ENCODE data around the gene PPM1N. TPM values are rescaled to one million over a fixed set of nuclear protein-coding genes. Genes with fewer than 3 reads are reported as not detected.
A peak's percentile ranks its signal among the peaks of the same experiment; 100 is the strongest.

PPM1N gene
- total RNA-seq, 2 donors from 2014 or later: 3.2 to 3.5 TPM

- WGBS, 2 experiments (ENCODE audit: insufficient coverage in 1 of 2, insufficient read length in 1 of 2): 89 to 91% methylated on average over 8 to 13 of the region's 13 CpGs
- Mint-ChIP-seq H3K4me3 (no peak overlapping the region), H3K9me3 (no peaks in the 10 kb centered on the region), H3K36me3 (ENCODE audit: low read depth) (peaks cover 5% of the 10 kb centered on the region), H3K27me3 (ENCODE audit: insufficient read depth) (no peaks in the 10 kb centered on the region), H3K27ac (no peak overlapping the region), H3K4me1 (no peaks in the 10 kb centered on the region)
- TF ChIP-seq CTCF (conservative IDR thresholded peaks at IDR 0.05): no peak
- H3K9me3 ChIP-seq (ENCODE audit: control insufficient read depth, low read length): no peaks in the 10 kb centered on the region
- H3K4me3 ChIP-seq (ENCODE audit: low read length): no peak overlapping the region
- no peak overlapping the region for H3K9ac ChIP-seq (ENCODE audit: extremely low read depth, low read length, poor library complexity, severe bottlenecking)
- H3K27ac ChIP-seq (ENCODE audit: low read depth, low read length): no peak overlapping the region
- no peaks in the 10 kb centered on the region for H3K27me3 ChIP-seq (ENCODE audit: control insufficient read depth, insufficient read depth, low read length, poor library complexity, severe bottlenecking)
- H3K4me1 ChIP-seq (ENCODE audit: control insufficient read depth, insufficient read depth, low read length): no peaks in the 10 kb centered on the region
- DNase-seq: no peak
- H3K36me3 ChIP-seq (ENCODE audit: control insufficient read depth, insufficient read depth, low read length): peaks cover 3% of the 10 kb centered on the region
These were observed 13.8 kb upstream of the PPM1N start for GRCh38 chr19:45484273-45484945.

GRCh38 chr19:45485305-45486077, 12.8 kb upstream of the PPM1N start:
- H3K36me3 Mint-ChIP-seq (ENCODE audit: low read depth): peaks cover 7% of the 10 kb centered on the region
- peak overlapping the region; percentile 76 for H3K4me3 Mint-ChIP-seq
- Histone ChIP-seq H3K4me3 (ENCODE audit: low read length) (peak overlapping the region; percentile 81), H3K4me1 (ENCODE audit: control insufficient read depth, insufficient read depth, low read length) (no peaks in the 10 kb centered on the region), H3K9ac (ENCODE audit: extremely low read depth, low read length, poor library complexity, severe bottlenecking) (peak overlapping the region; percentile 64), H3K36me3 (ENCODE audit: control insufficient read depth, insufficient read depth, low read length) (peaks cover 3% of the 10 kb centered on the region), H3K27ac (ENCODE audit: low read depth, low read length) (peak overlapping the region; percentile 88), H3K9me3 (ENCODE audit: control insufficient read depth, low read length) (no peaks in the 10 kb centered on the region), H3K27me3 (ENCODE audit: control insufficient read depth, insufficient read depth, low read length, poor library complexity, severe bottlenecking) (no peaks in the 10 kb centered on the region)
- no peaks in the 10 kb centered on the region for H3K9me3 Mint-ChIP-seq
- peak overlapping the region; percentile 96 for H3K27ac Mint-ChIP-seq
- peak; percentile 76 for TF ChIP-seq CTCF (conservative IDR thresholded peaks at IDR 0.05)
- 4 to 5% methylated on average over 17 to 35 of the region's 35 CpGs for WGBS, 2 experiments (ENCODE audit: insufficient coverage in 1 of 2, insufficient read length in 1 of 2)
- H3K4me1 Mint-ChIP-seq: no peaks in the 10 kb centered on the region
- no peaks in the 10 kb centered on the region for H3K27me3 Mint-ChIP-seq (ENCODE audit: insufficient read depth)
- DNase-seq: peak; percentile 99

- Mint-ChIP-seq H3K27me3 (ENCODE audit: insufficient read depth) (no peaks in the 10 kb centered on the region), H3K27ac (no peak overlapping the region), H3K4me1 (peaks cover 7% of the 10 kb centered on the region), H3K4me3 (no peak overlapping the region), H3K36me3 (ENCODE audit: low read depth) (peaks cover 9% of the 10 kb centered on the region), H3K9me3 (no peaks in the 10 kb centered on the region)
- Histone ChIP-seq H3K4me3 (ENCODE audit: low read length) (no peak overlapping the region), H3K4me1 (ENCODE audit: control insufficient read depth, insufficient read depth, low read length) (no peaks in the 10 kb centered on the region), H3K9ac (ENCODE audit: extremely low read depth, low read length, poor library complexity, severe bottlenecking) (no peak overlapping the region), H3K27me3 (ENCODE audit: control insufficient read depth, insufficient read depth, low read length, poor library complexity, severe bottlenecking) (no peaks in the 10 kb centered on the region), H3K27ac (ENCODE audit: low read depth, low read length) (no peak overlapping the region), H3K36me3 (ENCODE audit: control insufficient read depth, insufficient read depth, low read length) (peaks cover 8% of the 10 kb centered on the region), H3K9me3 (ENCODE audit: control insufficient read depth, low read length) (no peaks in the 10 kb centered on the region)
- DNase-seq: no peak
- TF ChIP-seq CTCF (conservative IDR thresholded peaks at IDR 0.05): no peak
- WGBS, 2 experiments (ENCODE audit: insufficient coverage in 1 of 2, insufficient read length in 1 of 2): 91% methylated on average over 14 to 15 of the region's 15 CpGs
These were observed 9.5 kb upstream of the PPM1N start for GRCh38 chr19:45488708-45489107.

All from endodermal cell (in vitro differentiated cells).